ENCODE data around the gene MAFG. TPM values are rescaled to one million over a fixed set of nuclear protein-coding genes. Genes with fewer than 3 reads are reported as not detected.
"Not testable (repeated sequence)": the region's sequence is repeated elsewhere in the genome, so short reads cannot be mapped to it uniquely, and the experiment has no call there.

Gene MAFG
- total and polyA plus RNA-seq, 5 donors from 2014 or later = 2.2 to 14.3 (median 2.7) TPM

DNA sequence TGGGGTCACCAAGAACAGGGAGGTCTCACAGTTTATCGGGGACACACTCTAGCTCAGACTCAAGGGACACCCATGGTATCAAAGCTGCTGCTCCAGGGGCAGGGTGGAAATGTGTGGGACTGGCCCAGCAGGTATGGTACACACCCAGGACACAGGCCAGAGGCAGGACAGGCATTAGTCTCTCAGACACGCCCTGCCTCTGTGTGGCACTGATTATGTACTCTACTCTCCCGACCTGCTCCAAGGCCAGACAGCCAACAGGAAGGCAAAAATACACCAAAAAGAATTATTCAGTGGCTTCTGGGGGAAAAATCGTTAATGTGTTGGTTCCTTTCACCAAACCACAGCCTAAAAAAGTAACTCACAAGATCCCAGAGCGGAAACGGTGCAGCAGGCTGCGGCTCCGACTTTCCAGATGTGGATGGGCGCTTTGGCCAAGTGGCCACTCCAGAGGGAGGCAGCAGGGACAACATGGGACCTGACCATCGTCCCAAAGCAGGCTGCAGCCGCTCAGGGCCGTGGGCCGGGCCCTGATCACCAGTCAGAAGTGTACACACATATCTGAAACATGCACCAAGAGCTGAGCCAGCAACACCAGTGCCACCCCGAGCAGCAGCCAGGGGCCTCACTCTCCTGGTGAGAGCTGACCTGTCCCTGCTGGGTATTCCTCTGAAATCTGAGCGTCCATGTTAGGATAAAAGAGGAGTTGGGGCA lies 8.5 kb downstream of the MAFG start:
- DNase-seq (no peak), ATAC-seq (ENCODE audit: low read depth in 2 of 2) (no peak)
- Histone ChIP-seq H3K4me1 (ENCODE audit: control insufficient read depth, insufficient read depth, low read length, poor library complexity, severe bottlenecking) (peaks cover 25% of the 10 kb centered on the region), H3K4me3 (ENCODE audit: low read depth, low read length) (no peak overlapping the region), H3K9me3 (ENCODE audit: control insufficient read depth in 2 of 2, low read length in 2 of 2) (no peaks in the 10 kb centered on the region), H3K27me3 (ENCODE audit: control insufficient read depth, insufficient read depth, low read length) (no peaks in the 10 kb centered on the region), H3K27ac (ENCODE audit: insufficient read depth, low read length, poor library complexity, severe bottlenecking) (peak overlapping the region; percentile 61), H3K36me3 (ENCODE audit: control insufficient read depth, insufficient read depth, low read length) (peaks cover 20% of the 10 kb centered on the region)
- Mint-ChIP-seq H3K36me3 (no peaks in the 10 kb centered on the region), H3K27me3 (peaks cover 6% of the 10 kb centered on the region), H3K4me1 (peaks cover 0 to 35% (median 13%) of the 10 kb centered on the region in 4 donors), H3K4me3 (peak overlapping the region in 2 of 4 donors; percentile 94 to 95), H3K9me3 (no peaks in the 10 kb centered on the region), H3K27ac (peak overlapping the region; percentile 74 to 85 (median 81))

DNA sequence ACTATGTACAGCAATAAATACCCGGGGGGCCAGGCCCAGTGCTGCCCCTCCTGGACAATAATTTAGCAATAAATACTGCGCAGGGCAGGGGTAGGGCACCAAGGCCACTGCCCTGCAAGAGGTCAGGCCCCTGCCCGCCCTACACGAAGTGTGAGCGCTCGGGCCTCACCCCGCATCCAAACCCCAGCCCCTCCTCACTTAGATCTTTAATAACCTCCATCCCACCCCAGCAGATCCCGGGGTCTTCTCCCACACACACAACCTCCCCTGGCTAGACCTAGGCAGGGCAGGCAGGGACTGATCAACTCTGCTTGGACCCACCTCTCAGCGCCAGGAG lies 9.2 kb downstream of the MAFG start:
- DNase-seq; H3K4me3 ChIP-seq (ENCODE audit: low read depth, low read length); H3K36me3 Mint-ChIP-seq; H3K27me3 ChIP-seq (ENCODE audit: control insufficient read depth, insufficient read depth, low read length); H3K9me3 ChIP-seq (ENCODE audit: control insufficient read depth in 2 of 2, low read length in 2 of 2); H3K27me3 Mint-ChIP-seq; H3K9me3 Mint-ChIP-seq: not testable (repeated sequence)
- H3K4me3 Mint-ChIP-seq = peak overlapping the region; percentile 90 to 95 (median 93)
- peaks cover 0 to 34% (median 13%) of the 10 kb centered on the region in 4 donors for H3K4me1 Mint-ChIP-seq
- Histone ChIP-seq H3K36me3 (ENCODE audit: control insufficient read depth, insufficient read depth, low read length) (peaks cover 27% of the 10 kb centered on the region), H3K4me1 (ENCODE audit: control insufficient read depth, insufficient read depth, low read length, poor library complexity, severe bottlenecking) (peaks cover 22% of the 10 kb centered on the region), H3K27ac (ENCODE audit: insufficient read depth, low read length, poor library complexity, severe bottlenecking) (peak overlapping the region; percentile 61)
- peak; percentile 8 to 11 for ATAC-seq (ENCODE audit: low read depth in 2 of 2)
- peak overlapping the region; percentile 38 to 94 (median 85) for H3K27ac Mint-ChIP-seq

DNA sequence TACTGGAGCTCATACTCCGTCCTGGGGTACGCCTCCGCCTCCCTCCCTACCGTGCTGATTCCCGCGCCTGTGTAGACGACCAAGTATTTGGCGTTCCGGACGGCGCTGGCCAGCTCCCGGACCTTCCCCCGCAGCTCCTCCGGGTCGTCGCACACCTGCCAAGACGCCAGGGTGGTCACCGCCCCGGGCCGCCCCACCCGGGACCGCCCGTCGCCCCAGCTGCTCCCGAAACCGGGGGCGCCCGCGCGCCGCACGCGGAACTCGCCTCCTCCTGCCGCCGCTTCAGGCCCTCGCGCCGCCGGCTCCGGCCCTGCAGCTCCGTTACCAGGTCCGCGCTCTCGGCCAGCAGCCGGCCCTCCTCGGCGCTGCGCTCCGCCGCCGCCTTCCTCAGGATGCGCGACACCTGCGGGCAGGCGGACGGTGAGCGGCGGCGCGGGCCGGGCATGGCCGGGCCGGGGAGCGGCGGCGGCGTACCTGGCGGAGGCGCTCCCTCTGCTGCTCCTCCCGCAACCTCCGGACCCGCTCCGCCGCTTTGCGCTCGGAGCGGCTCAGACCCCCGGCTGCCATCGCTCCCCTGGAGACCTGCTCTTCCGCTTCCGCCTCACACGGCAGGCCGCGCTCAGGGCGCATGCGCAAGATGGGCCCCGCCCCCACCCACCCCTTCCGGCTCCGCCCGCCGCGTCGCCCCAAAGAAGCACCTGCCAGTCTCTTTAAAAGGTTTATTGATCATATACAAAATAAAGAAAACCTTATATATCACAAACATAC lies 9.8 kb downstream of the MAFG start, which contains the start of gene SIRT7:
SIRT7 (minus strand) TSS at position 612 of the 768 bp plus-strand sequence; CDS start at position 567, 45 bp downstream.
- Mint-ChIP-seq H3K4me3 (peak within 1 kb of the TSS; percentile 90 to 95 (median 94)), H3K4me1 (peaks cover 0 to 36% (median 14%) of the 10 kb centered on the region in 4 donors), H3K27ac (peak within 1 kb of the TSS; percentile 79 to 94 (median 85)), H3K36me3 (peaks cover 8% of the 10 kb centered on the region), H3K9me3 (no peaks in the 10 kb centered on the region), H3K27me3 (no peaks in the 10 kb centered on the region)
- no peaks in the 10 kb centered on the region for H3K9me3 ChIP-seq (ENCODE audit: control insufficient read depth in 2 of 2, low read length in 2 of 2)
- H3K4me1 ChIP-seq (ENCODE audit: control insufficient read depth, insufficient read depth, low read length, poor library complexity, severe bottlenecking) = peaks cover 22% of the 10 kb centered on the region
- DNase-seq (peak; percentile 78 to 87 (median 81)), ATAC-seq (ENCODE audit: low read depth in 2 of 2) (peak; percentile 84 to 86)
- peak within 1 kb of the TSS; percentile 82 for H3K4me3 ChIP-seq (ENCODE audit: low read depth, low read length)
- no peaks in the 10 kb centered on the region for H3K27me3 ChIP-seq (ENCODE audit: control insufficient read depth, insufficient read depth, low read length)
- H3K27ac ChIP-seq (ENCODE audit: insufficient read depth, low read length, poor library complexity, severe bottlenecking) = peak within 1 kb of the TSS; percentile 61
- peaks cover 32% of the 10 kb centered on the region for H3K36me3 ChIP-seq (ENCODE audit: control insufficient read depth, insufficient read depth, low read length)

- Histone ChIP-seq H3K27ac (ENCODE audit: insufficient read depth, low read length, poor library complexity, severe bottlenecking) (no peak overlapping the region), H3K27me3 (ENCODE audit: control insufficient read depth, insufficient read depth, low read length) (no peaks in the 10 kb centered on the region), H3K4me3 (ENCODE audit: low read depth, low read length) (peak overlapping the region; percentile 82), H3K36me3 (ENCODE audit: control insufficient read depth, insufficient read depth, low read length) (peaks cover 36% of the 10 kb centered on the region), H3K4me1 (ENCODE audit: control insufficient read depth, insufficient read depth, low read length, poor library complexity, severe bottlenecking) (peaks cover 26% of the 10 kb centered on the region), H3K9me3 (ENCODE audit: control insufficient read depth in 2 of 2, low read length in 2 of 2) (no peaks in the 10 kb centered on the region)
- Mint-ChIP-seq H3K4me3 (peak overlapping the region; percentile 84 to 95 (median 91)), H3K9me3 (no peaks in the 10 kb centered on the region), H3K36me3 (peaks cover 9% of the 10 kb centered on the region), H3K4me1 (peaks cover 0 to 36% (median 15%) of the 10 kb centered on the region in 4 donors), H3K27ac (peak overlapping the region; percentile 38 to 85 (median 59)), H3K27me3 (no peaks in the 10 kb centered on the region)
- ATAC-seq (ENCODE audit: low read depth in 2 of 2) = no peak
- no peak for DNase-seq
These were observed 11.1 kb downstream of the MAFG start for GRCh38 chr17:81916234-81917001.

- H3K4me1 ChIP-seq (ENCODE audit: control insufficient read depth, insufficient read depth, low read length, poor library complexity, severe bottlenecking) = peaks cover 32% of the 10 kb centered on the region
- H3K9me3 ChIP-seq (ENCODE audit: control insufficient read depth in 2 of 2, low read length in 2 of 2) = no peaks in the 10 kb centered on the region
- H3K4me3 ChIP-seq (ENCODE audit: low read depth, low read length) = no peak overlapping the region
- H3K27ac ChIP-seq (ENCODE audit: insufficient read depth, low read length, poor library complexity, severe bottlenecking) = no peak overlapping the region
- Mint-ChIP-seq H3K9me3 (no peaks in the 10 kb centered on the region), H3K27me3 (no peaks in the 10 kb centered on the region), H3K27ac (no peak overlapping the region), H3K4me3 (peak overlapping the region in 3 of 4 donors; percentile 88 to 95 (median 94)), H3K4me1 (peaks cover 0 to 39% (median 15%) of the 10 kb centered on the region in 4 donors), H3K36me3 (peaks cover 9% of the 10 kb centered on the region)
- ATAC-seq (ENCODE audit: low read depth in 2 of 2) = no peak
- H3K36me3 ChIP-seq (ENCODE audit: control insufficient read depth, insufficient read depth, low read length) = peaks cover 36% of the 10 kb centered on the region
- no peaks in the 10 kb centered on the region for H3K27me3 ChIP-seq (ENCODE audit: control insufficient read depth, insufficient read depth, low read length)
- DNase-seq = no peak
These were observed 12.2 kb downstream of the MAFG start for GRCh38 chr17:81915331-81915730.

GRCh38 chr17:81914103-81914850 lies 13.3 kb downstream of the MAFG start:
- H3K4me3 ChIP-seq (ENCODE audit: low read depth, low read length) = no peak overlapping the region
- no peak overlapping the region for H3K27ac Mint-ChIP-seq
- H3K27ac ChIP-seq (ENCODE audit: insufficient read depth, low read length, poor library complexity, severe bottlenecking) = no peak overlapping the region
- H3K36me3 Mint-ChIP-seq = peaks cover 9% of the 10 kb centered on the region
- H3K4me3 Mint-ChIP-seq = peak overlapping the region in 1 of 4 donors; percentile 94
- H3K4me1 ChIP-seq (ENCODE audit: control insufficient read depth, insufficient read depth, low read length, poor library complexity, severe bottlenecking) = peaks cover 40% of the 10 kb centered on the region
- H3K9me3 Mint-ChIP-seq = no peaks in the 10 kb centered on the region
- H3K27me3 ChIP-seq (ENCODE audit: control insufficient read depth, insufficient read depth, low read length) = no peaks in the 10 kb centered on the region
- DNase-seq (no peak), ATAC-seq (ENCODE audit: low read depth in 2 of 2) (no peak)
- H3K4me1 Mint-ChIP-seq = peaks cover 0 to 44% (median 15%) of the 10 kb centered on the region in 4 donors
- no peaks in the 10 kb centered on the region for H3K9me3 ChIP-seq (ENCODE audit: control insufficient read depth in 2 of 2, low read length in 2 of 2)
- no peaks in the 10 kb centered on the region for H3K27me3 Mint-ChIP-seq
- H3K36me3 ChIP-seq (ENCODE audit: control insufficient read depth, insufficient read depth, low read length) = peaks cover 36% of the 10 kb centered on the region
